CD4-positive, alpha-beta T cell (primary cell): Measurements from ENCODE around the gene SHOX. TPM values are rescaled to one million over a fixed set of nuclear protein-coding genes. Genes with fewer than 3 reads are reported as not detected.

Experiments used
- ATAC-seq: fragments of 200-7000 bp; cut with Tn5 transposase; one replicate; pipeline ENCODE4 v1.10.0; 2022; ENCODE audit warnings: mild to moderate bottlenecking; ENCODE audit not compliant: poor library complexity
- CTCF ChIA-PET: fragments of 350-600 bp; sonication (Branson Sonifier 250); formaldehyde crosslinking; loops from one replicate; lab custom pipeline; 2021; ENCODE audit warnings: antibody characterized with exemption, inconsistent platforms; lab: Charles Lee
- POLR2A ChIA-PET: fragments of 350-600 bp; sonication (Branson Sonifier 250); formaldehyde crosslinking; loops from one replicate; lab custom pipeline; 2021; ENCODE audit warnings: antibody characterized with exemption, inconsistent platforms; lab: Charles Lee
- DNase-seq, 14 experiments: peaks; one replicate each; pipeline ENCODE4 v3.0.0-alpha.2; 2013 to 2020; ENCODE audit warnings: mixed read lengths in 2 of 14
- H3K27ac ChIP-seq, 2 donors: one replicate each; pipeline versions ENCODE4 v1.5.1 to v1.7.0; 2013; ENCODE audit warnings: low read length in 2 of 2, low read depth in 1 of 2, mild to moderate bottlenecking in 1 of 2
- H3K27me3 ChIP-seq, 2 experiments: 1 replicate in 1 of 2; 2 replicates in 1 of 2; pipeline versions ENCODE4 v1.6.1 to v1.7.0; 2013; ENCODE audit warnings: low read length in 2 of 2, control low read depth in 1 of 2, mild to moderate bottlenecking in 1 of 2, moderate library complexity in 1 of 2; ENCODE audit not compliant: insufficient read depth in 2 of 2, control insufficient read depth in 1 of 2
- H3K36me3 ChIP-seq: one replicate; pipeline ENCODE4 v1.6.1; 2013; ENCODE audit warnings: low read length, control low read depth; ENCODE audit not compliant: insufficient read depth
- H3K4me1 ChIP-seq: one replicate; pipeline ENCODE4 v1.6.1; 2013; ENCODE audit warnings: low read length, control low read depth; ENCODE audit not compliant: insufficient read depth
- H3K4me3 ChIP-seq: one replicate; pipeline ENCODE4 v1.5.1; 2013; ENCODE audit warnings: mild to moderate bottlenecking, low read length, moderate library complexity
- H3K9me3 ChIP-seq, 2 experiments: 1 replicate in 1 of 2; 2 replicates in 1 of 2; pipeline versions ENCODE4 v1.6.1 to v1.7.0; 2013; ENCODE audit warnings: low read length in 2 of 2, mild to moderate bottlenecking in 2 of 2, control low read depth in 1 of 2, moderate library complexity in 1 of 2; ENCODE audit not compliant: control insufficient read depth in 1 of 2, insufficient read depth in 1 of 2
- H3K27ac Mint-ChIP-seq: one replicate; pipeline ENCODE4 v1.8.0; 2020; ENCODE audit warnings: mixed read lengths
- H3K27me3 Mint-ChIP-seq: one replicate; pipeline ENCODE4 v1.8.0; 2021; ENCODE audit warnings: mixed read lengths
- H3K36me3 Mint-ChIP-seq: one replicate; pipeline ENCODE4 v1.8.0; 2021; ENCODE audit warnings: low read depth, mixed read lengths
- H3K4me1 Mint-ChIP-seq: one replicate; pipeline ENCODE4 v1.8.0; 2021; ENCODE audit warnings: low read depth, mixed read lengths
- H3K4me3 Mint-ChIP-seq: one replicate; pipeline ENCODE4 v1.8.0; 2020; ENCODE audit warnings: mild to moderate bottlenecking, mixed read lengths
- H3K9me3 Mint-ChIP-seq: one replicate; pipeline ENCODE4 v1.8.0; 2020; ENCODE audit warnings: mixed read lengths
- CTCF ChIP-seq: fragments of 200-600 bp; IDR thresholded peaks from one replicate; pipeline ENCODE4 v1.8.0; 2022; ENCODE audit warnings: antibody characterized with exemption, mild to moderate bottlenecking
- intact Hi-C, 2 experiments: fragments of 100-400 bp; cut with DNase I in 1 of 2; cut with micrococcal nuclease in 1 of 2; formaldehyde crosslinking; loops; one replicate each; pipeline versions ENCODE4 v1.15.1 to v1.9.0; 2023 to 2025; cut with DNase I, micrococcal nuclease
- total RNA-seq, 174 experiments: library from RNA in 2 of 174; stranded (reverse) in 2 of 174; gene quantifications; one replicate each; pipeline ENCODE4 v1.2.3 and lab custom pipeline; 2021 to 2026

SHOX gene
- total RNA-seq, 2 experiments from 2014 or later: not detected

- ChIA-PET CTCF (no interaction called here), POLR2A (no interaction called here)
- H3K9me3 Mint-ChIP-seq: no peaks in the 10 kb centered on the region
- DNase-seq (no peak), ATAC-seq (no peak)
- H3K4me3 ChIP-seq: no peak overlapping the region
- no peak overlapping the region for H3K27ac ChIP-seq
- H3K4me1 ChIP-seq: no peaks in the 10 kb centered on the region
- no peak for TF ChIP-seq CTCF
- no peaks in the 10 kb centered on the region for H3K27me3 ChIP-seq
- no peaks in the 10 kb centered on the region for H3K36me3 ChIP-seq
- H3K27me3 Mint-ChIP-seq: peaks cover 13% of the 10 kb centered on the region
- no peak overlapping the region for H3K27ac Mint-ChIP-seq
- H3K4me3 Mint-ChIP-seq: no peak overlapping the region
- no peaks in the 10 kb centered on the region for H3K36me3 Mint-ChIP-seq
- intact Hi-C loops: no loop called here
- no peaks in the 10 kb centered on the region for H3K4me1 Mint-ChIP-seq
- peaks cover 0 to 42% of the 10 kb centered on the region in 2 experiments for H3K9me3 ChIP-seq
These were observed 44.8 kb downstream of the SHOX start for GRCh38 chrX:675279-675954.

- H3K27me3 Mint-ChIP-seq: peaks cover 13% of the 10 kb centered on the region
- H3K36me3 ChIP-seq: no peaks in the 10 kb centered on the region
- no peak overlapping the region for H3K27ac ChIP-seq
- H3K36me3 Mint-ChIP-seq: no peaks in the 10 kb centered on the region
- DNase-seq (no peak), ATAC-seq (no peak)
- H3K9me3 Mint-ChIP-seq: no peaks in the 10 kb centered on the region
- no peak overlapping the region for H3K4me3 Mint-ChIP-seq
- H3K9me3 ChIP-seq: peaks cover 0 to 47% of the 10 kb centered on the region in 2 experiments
- no peaks in the 10 kb centered on the region for H3K27me3 ChIP-seq
- H3K4me3 ChIP-seq: no peak overlapping the region
- POLR2A ChIA-PET: no interaction called here
- H3K4me1 ChIP-seq: no peaks in the 10 kb centered on the region
- intact Hi-C loops: no loop called here
- H3K27ac Mint-ChIP-seq: no peak overlapping the region
- H3K4me1 Mint-ChIP-seq: no peaks in the 10 kb centered on the region
- no peak for TF ChIP-seq CTCF
- CTCF ChIA-PET: no interaction called here
These were observed 45.3 kb downstream of the SHOX start for GRCh38 chrX:675955-676295.

- no peak for DNase-seq
- no peaks in the 10 kb centered on the region for H3K4me1 ChIP-seq
- ChIA-PET CTCF (no interaction called here), POLR2A (no interaction called here)
- TF ChIP-seq CTCF: no peak
- intact Hi-C loops: no loop called here
- H3K4me3 Mint-ChIP-seq: no peak overlapping the region
- H3K27ac Mint-ChIP-seq: no peak overlapping the region
- H3K27me3 Mint-ChIP-seq: peaks cover 7% of the 10 kb centered on the region
- H3K9me3 ChIP-seq: peaks cover 0 to 51% of the 10 kb centered on the region in 2 experiments
- no peaks in the 10 kb centered on the region for H3K9me3 Mint-ChIP-seq
- H3K4me1 Mint-ChIP-seq: no peaks in the 10 kb centered on the region
- no peaks in the 10 kb centered on the region for H3K27me3 ChIP-seq
- no peak for ATAC-seq
- no peaks in the 10 kb centered on the region for H3K36me3 Mint-ChIP-seq
- H3K36me3 ChIP-seq: no peaks in the 10 kb centered on the region
- H3K27ac ChIP-seq: no peak overlapping the region
- no peak overlapping the region for H3K4me3 ChIP-seq
These were observed 46.8 kb downstream of the SHOX start for GRCh38 chrX:677376-677775.
